HepG2 (cell line): Measurements from ENCODE around the gene FBXO33. TPM values are rescaled to one million over a fixed set of nuclear protein-coding genes. Genes with fewer than 3 reads are reported as not detected.

Experiments
- FOXO4 ChIP-seq: sonication (generic); formaldehyde crosslinking; conservative IDR thresholded peaks from 2 replicates; pipeline ENCODE4 v1.8.1; 2023; ENCODE audit warnings: missing genetic modification reagents
- NR0B2 ChIP-seq: sonication (generic); formaldehyde crosslinking; IDR thresholded peaks from 2 replicates; pipeline ENCODE4 v1.4.0; 2020; ENCODE audit warnings: mild to moderate bottlenecking, missing genetic modification reagents
- ZNF276 ChIP-seq: sonication (generic); formaldehyde crosslinking; IDR thresholded peaks from 2 replicates; pipeline ENCODE4 v1.4.0; 2020; ENCODE audit warnings: mild to moderate bottlenecking, low read depth, missing genetic modification reagents
- ZNF281 ChIP-seq: sonication (generic); formaldehyde crosslinking; IDR thresholded peaks from 2 replicates; pipeline ENCODE4 v1.4.0; 2020; ENCODE audit warnings: missing genetic modification reagents, borderline replicate concordance
- polyA plus RNA-seq, 8 experiments: library from polyadenylated mRNA; depleted of rRNA in 3 of 8; stranded (reverse) in 7 of 8; unstranded in 1 of 8; fragments of >200 nt; fragmentation: Illumina TruSeq in 4 of 8; extraction: Trizol in 4 of 8; gene quantifications; 2 replicates each; pipeline versions ENCODE4 v1.2.1 to v1.2.3, GENCODE V29; 2011 to 2016; ENCODE audit warnings: low read depth in 4 of 8, missing spikeins in 1 of 8, mixed read lengths in 1 of 8; ENCODE audit not compliant: insufficient read depth in 1 of 8
- total RNA-seq, 5 experiments: library from RNA; depleted of rRNA; stranded (reverse); fragments of >200 nt; fragmentation: Illumina TruSeq; extraction: Trizol; gene quantifications; 2 replicates each; pipeline ENCODE4 v1.2.3, GENCODE V29; 2016; ENCODE audit warnings: low read depth in 1 of 5
- TF ChIP-seq, protein P1 (sequence below): sonication (generic); formaldehyde crosslinking; IDR thresholded peaks from 2 replicates; pipeline ENCODE4 v1.5.0; 2020; ENCODE audit warnings: mild to moderate bottlenecking, missing genetic modification reagents, borderline replicate concordance
- TF ChIP-seq, protein P2 (sequence below): sonication (generic); formaldehyde crosslinking; IDR thresholded peaks from 2 replicates; pipeline ENCODE4 v1.5.1; 2020; ENCODE audit warnings: missing genetic modification reagents, mild to moderate bottlenecking, borderline replicate concordance
- TF ChIP-seq, protein P3 (sequence below): sonication (generic); formaldehyde crosslinking; IDR thresholded peaks from 2 replicates; pipeline ENCODE4 v1.5.1; 2020; ENCODE audit warnings: mild to moderate bottlenecking, missing genetic modification reagents, borderline replicate concordance

Gene FBXO33
- total and polyA plus RNA-seq, 2 of the 13 experiments (the other 11 are each of a cell fraction or from before 2014, with no cell fraction given), result 15.5 to 16.9 TPM

- TF ChIP-seq ZNF281 (CRISPR knock-in tag), result peak; percentile 66
- TF ChIP-seq, protein P1, sequence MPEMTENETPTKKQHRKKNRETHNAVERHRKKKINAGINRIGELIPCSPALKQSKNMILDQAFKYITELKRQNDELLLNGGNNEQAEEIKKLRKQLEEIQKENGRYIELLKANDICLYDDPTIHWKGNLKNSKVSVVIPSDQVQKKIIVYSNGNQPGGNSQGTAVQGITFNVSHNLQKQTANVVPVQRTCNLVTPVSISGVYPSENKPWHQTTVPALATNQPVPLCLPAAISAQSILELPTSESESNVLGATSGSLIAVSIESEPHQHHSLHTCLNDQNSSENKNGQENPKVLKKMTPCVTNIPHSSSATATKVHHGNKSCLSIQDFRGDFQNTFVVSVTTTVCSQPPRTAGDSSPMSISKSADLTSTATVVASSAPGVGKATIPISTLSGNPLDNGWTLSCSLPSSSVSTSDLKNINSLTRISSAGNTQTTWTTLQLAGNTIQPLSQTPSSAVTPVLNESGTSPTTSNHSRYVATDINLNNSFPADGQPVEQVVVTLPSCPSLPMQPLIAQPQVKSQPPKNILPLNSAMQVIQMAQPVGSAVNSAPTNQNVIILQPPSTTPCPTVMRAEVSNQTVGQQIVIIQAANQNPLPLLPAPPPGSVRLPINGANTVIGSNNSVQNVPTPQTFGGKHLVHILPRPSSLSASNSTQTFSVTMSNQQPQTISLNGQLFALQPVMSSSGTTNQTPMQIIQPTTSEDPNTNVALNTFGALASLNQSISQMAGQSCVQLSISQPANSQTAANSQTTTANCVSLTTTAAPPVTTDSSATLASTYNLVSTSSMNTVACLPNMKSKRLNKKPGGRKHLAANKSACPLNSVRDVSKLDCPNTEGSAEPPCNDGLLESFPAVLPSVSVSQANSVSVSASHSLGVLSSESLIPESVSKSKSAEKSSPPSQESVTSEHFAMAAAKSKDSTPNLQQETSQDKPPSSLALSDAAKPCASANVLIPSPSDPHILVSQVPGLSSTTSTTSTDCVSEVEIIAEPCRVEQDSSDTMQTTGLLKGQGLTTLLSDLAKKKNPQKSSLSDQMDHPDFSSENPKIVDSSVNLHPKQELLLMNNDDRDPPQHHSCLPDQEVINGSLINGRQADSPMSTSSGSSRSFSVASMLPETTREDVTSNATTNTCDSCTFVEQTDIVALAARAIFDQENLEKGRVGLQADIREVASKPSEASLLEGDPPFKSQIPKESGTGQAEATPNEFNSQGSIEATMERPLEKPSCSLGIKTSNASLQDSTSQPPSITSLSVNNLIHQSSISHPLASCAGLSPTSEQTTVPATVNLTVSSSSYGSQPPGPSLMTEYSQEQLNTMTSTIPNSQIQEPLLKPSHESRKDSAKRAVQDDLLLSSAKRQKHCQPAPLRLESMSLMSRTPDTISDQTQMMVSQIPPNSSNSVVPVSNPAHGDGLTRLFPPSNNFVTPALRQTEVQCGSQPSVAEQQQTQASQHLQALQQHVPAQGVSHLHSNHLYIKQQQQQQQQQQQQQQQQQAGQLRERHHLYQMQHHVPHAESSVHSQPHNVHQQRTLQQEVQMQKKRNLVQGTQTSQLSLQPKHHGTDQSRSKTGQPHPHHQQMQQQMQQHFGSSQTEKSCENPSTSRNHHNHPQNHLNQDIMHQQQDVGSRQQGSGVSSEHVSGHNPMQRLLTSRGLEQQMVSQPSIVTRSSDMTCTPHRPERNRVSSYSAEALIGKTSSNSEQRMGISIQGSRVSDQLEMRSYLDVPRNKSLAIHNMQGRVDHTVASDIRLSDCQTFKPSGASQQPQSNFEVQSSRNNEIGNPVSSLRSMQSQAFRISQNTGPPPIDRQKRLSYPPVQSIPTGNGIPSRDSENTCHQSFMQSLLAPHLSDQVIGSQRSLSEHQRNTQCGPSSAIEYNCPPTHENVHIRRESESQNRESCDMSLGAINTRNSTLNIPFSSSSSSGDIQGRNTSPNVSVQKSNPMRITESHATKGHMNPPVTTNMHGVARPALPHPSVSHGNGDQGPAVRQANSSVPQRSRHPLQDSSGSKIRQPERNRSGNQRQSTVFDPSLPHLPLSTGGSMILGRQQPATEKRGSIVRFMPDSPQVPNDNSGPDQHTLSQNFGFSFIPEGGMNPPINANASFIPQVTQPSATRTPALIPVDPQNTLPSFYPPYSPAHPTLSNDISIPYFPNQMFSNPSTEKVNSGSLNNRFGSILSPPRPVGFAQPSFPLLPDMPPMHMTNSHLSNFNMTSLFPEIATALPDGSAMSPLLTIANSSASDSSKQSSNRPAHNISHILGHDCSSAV (CRISPR knock-in tag), result no peak
- TF ChIP-seq, protein P2, sequence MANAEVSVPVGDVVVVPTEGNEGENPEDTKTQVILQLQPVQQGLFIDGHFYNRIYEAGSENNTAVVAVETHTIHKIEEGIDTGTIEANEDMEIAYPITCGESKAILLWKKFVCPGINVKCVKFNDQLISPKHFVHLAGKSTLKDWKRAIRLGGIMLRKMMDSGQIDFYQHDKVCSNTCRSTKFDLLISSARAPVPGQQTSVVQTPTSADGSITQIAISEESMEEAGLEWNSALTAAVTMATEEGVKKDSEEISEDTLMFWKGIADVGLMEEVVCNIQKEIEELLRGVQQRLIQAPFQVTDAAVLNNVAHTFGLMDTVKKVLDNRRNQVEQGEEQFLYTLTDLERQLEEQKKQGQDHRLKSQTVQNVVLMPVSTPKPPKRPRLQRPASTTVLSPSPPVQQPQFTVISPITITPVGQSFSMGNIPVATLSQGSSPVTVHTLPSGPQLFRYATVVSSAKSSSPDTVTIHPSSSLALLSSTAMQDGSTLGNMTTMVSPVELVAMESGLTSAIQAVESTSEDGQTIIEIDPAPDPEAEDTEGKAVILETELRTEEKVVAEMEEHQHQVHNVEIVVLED, result peak; percentile 92
- TF ChIP-seq, protein P3, sequence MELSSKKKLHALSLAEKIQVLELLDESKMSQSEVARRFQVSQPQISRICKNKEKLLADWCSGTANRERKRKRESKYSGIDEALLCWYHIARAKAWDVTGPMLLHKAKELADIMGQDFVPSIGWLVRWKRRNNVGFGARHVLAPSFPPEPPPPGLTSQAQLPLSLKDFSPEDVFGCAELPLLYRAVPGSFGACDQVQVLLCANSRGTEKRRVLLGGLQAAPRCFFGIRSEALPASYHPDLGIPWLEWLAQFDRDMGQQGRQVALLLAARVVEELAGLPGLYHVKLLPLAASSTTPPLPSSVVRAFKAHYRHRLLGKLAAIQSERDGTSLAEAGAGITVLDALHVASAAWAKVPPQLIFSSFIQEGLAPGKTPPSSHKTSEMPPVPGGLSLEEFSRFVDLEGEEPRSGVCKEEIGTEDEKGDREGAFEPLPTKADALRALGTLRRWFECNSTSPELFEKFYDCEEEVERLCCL (CRISPR knock-in tag), result peak; percentile 90; the same call in 1 of the 2 replicates
- TF ChIP-seq NR0B2 (CRISPR knock-in tag), result no peak
- TF ChIP-seq ZNF276 (CRISPR knock-in tag), result peak; percentile 25; the same call in 1 of the 2 replicates
- TF ChIP-seq FOXO4, result no peak
Observed at GRCh38 chr14:39432179-39432618, at the start of gene FBXO33 (continued).
